GOT3 (cell line): ENCODE results near the gene CD300A.

ENCODE experiments used
- DNase-seq: peaks from one replicate; lab custom pipeline; 2025; ENCODE audit warnings: mixed read lengths; lab: John Stamatoyannopoulos, UW

Gene CD300A

DNA sequence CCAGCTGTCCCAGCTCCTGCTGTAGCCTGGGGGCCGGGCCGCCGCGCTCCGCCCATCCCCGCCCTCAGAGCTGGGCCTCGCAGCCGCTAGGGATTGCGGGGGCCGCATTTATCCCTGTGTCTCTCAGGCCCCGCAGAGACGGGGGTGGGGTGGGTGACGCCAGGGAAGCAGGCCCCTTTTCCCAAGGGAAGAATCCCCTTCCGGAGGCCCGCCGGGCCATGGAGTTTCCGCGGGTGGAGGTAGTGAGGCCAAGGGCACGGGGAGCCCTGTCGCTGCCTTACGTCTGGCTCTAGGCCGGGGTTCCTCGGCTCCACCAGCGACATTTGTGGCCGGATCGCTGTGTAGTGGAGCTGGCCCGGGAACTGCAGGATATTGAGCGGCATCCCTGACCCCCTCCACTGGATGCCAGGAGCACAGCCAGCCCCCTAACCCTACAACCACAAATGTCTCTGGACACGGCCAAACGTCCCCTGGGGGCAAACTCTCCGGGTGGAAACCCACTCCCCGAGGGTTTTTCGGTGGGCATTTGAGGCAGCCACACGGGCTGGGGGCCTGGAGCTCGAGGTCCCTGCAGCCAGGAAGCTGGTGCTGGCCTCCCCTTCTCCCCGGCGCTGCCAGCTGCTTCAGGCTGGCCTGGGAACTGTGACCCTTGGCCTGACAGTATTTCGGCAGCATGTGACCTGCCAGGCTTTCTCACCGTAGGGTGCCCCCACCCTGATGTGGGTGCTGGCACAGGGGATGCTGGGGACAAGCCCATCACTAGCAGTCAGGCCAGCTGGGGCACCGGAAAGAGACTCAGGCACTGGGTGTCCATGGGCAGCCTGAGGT is 12.0 kb upstream of the CD300A start:
- DNase-seq, result no peak

DNA sequence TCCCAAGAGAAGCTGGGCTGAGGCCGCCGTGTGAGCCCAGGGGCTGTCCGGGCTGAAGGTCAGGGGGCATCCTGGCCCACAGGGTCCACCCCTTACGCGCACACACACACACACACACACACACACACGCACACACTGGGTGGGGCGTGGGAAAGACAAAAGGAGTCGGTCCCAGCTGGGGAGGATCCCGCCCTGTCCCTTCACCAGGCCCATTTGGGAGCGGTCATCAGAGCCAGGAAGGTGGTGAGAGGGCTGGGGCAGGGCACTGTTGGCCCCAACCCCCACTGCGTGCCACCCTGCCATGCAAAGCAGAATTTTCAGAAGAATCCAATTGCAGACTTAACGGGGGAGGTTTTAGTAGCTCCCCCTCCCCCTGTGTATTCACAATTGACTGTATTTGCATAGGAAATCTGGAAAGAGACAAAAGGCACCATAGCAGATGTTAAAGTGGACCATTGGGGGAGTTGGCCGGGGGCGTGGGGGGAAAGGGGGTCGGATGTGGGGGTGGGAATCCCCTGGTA is 11.3 kb upstream of the CD300A start:
- DNase-seq, result no peak

DNA sequence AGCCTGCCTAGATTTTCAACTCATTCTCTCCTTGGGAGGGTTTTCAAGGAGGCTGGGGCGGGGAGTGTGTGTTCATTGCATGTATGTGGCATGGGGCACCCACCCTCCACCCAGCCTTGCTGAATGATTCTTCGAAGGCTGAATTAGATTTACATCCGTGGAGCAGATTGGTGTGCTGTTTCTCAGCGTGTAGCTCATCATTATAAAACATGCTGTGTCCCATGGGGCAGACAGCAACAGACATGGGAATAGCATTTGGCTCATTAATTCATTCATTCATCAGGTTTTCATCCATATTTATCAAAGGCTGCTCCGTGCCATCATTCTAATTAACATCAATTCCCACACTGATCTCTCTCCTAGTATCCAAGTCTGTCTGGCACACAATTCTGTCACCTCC is 10.6 kb upstream of the CD300A start:
- DNase-seq, result no peak

DNA sequence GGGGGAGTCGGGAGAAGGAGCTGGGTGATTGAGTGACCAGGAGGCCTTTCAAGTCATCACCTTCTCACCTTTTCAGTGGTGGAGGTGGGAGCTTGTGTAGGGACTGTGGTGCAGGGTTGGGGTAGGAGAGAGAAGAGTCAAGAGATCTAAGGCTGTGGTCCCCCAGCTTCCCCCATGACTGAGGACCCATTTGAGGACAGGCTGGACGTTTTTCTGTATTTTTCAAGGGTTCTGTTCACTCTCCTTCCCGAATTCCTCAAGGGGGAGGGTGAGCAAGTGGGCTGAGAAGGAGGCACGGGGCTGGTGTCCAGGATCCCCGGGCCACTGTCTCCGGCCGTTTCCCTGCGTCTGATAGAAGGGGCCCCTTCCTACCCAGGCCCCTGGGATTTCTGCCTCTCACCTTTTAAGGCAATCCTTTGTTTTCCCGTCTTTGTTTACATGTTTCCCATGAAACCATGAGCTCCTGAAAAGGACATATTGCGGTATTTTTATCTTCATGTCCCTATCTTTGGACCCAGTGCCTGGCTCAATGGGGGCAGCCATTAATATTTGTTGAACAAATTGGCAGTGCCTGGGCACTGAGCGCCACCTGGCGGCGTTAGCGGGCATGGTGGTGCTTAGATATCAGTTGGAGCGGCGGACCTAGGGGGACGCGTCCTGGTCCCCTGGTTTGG is 9.2 kb upstream of the CD300A start:
- DNase-seq, result no peak

DNA sequence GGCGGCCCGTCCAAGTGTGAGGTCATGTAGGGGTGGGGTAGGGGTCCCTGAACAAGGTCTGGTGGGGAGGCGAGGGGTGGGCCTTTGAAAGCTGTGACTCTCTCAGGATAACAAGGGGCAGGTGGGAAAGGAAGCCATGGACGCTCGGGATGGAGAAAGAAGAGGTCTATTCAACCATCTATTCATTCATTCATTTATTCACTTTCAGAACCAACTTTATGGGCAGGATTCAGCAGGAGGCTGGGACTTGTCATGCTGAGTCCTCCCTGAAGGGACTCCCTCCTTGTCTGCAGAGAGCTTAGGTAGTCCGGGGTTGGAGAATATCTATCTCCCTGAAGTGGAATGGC is 8.6 kb upstream of the CD300A start:
- DNase-seq, result no peak

DNA sequence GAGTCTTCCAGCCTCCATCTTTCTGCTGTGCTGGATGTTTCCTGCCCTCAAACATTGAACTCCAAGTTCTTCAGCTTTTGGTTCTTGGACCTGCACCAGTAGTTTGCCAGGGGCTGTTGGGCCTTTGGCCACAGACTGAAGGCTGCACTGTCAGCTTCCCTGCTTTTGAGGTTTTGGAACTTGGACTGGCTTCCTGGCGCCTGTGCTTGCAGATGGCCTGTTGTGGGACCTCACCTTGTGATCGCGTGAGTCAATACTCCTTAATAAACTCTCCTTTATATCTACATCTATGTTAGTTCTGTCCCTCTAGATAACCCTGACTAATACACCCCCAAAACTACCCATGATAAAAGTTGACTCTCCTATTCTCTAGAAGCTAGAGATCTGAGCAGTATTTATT is 7.6 kb upstream of the CD300A start:
- no peak for DNase-seq

DNA sequence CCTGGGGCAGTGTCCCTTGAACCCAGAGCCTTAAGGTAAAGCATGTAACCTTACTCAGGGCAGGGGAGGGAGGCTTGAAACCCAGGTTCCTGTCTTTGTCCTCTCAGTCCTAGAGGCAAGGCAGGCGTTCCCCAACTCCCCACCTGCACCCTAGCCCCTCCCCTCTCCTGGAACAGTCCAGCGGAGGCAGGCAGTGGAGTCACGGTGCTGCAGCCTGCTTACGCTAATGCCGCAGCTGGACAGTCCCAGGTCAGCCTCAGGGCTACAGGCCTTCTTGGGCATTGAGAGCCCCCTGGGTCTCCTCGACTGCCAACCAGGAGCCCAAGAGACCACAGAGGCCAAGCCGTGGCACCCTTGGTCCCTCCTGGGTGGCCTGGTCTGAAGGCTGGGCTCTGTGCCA is 6.8 kb upstream of the CD300A start:
- DNase-seq, result no peak

DNA sequence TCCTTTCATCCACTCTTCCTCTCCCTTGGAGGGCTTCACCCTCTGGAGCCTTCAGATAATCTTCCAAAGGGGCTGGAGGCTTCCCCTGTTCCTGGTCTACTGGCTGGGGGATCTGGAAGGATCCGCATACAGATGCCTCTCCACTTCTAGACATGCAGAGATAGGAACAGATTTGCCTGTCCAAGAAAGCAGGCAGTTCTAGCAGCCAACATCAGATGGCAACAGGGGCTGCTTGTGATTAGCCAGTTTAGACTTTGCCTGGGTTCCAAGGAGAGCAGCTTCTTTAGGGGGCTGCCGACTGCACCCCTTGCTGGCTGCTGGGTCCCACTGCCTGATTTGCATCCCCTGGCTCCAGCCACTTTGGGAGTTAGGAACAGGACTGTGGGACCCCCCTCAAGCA is 6.2 kb upstream of the CD300A start:
- DNase-seq, result no peak

DNA sequence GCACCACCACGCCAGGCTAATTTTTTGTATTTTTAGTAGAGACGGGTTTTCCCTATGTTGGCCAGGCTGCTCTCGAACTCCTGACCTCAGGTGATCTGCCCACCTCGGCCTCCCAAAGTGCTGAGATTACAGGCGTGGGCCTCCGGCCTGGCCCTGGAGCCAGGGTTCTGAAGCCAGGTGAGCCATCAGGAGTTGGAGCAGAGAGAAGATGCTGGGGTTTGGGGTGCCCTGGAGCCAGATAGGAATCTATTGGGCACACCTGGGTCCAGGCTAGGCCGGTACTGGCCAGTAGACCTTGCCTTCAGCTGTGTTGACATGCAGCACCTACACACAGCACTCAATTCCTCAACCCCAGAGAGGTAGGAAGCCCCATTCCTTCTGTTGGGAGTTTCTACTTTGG is 5.4 kb upstream of the CD300A start:
- DNase-seq, result no peak

DNA sequence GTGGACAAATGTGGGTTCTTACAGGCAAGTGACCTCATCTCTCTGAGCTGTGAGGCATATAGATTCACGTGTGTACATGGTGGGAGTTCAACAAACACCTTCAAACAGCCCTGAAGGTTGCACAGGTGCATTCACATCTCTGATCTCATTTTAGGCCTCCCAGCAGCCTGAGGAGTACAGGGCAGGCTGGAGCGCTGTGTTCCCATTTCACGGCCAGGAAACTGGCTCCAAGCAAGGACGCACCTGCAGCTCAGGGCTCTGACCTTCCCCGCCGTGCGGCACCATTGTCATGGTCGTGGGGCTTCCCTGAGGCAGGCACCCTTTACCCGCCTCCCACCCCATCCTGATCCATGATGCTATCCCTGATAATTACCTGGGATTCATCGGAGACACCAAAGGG is 4.8 kb upstream of the CD300A start:
- DNase-seq, result no peak

DNA sequence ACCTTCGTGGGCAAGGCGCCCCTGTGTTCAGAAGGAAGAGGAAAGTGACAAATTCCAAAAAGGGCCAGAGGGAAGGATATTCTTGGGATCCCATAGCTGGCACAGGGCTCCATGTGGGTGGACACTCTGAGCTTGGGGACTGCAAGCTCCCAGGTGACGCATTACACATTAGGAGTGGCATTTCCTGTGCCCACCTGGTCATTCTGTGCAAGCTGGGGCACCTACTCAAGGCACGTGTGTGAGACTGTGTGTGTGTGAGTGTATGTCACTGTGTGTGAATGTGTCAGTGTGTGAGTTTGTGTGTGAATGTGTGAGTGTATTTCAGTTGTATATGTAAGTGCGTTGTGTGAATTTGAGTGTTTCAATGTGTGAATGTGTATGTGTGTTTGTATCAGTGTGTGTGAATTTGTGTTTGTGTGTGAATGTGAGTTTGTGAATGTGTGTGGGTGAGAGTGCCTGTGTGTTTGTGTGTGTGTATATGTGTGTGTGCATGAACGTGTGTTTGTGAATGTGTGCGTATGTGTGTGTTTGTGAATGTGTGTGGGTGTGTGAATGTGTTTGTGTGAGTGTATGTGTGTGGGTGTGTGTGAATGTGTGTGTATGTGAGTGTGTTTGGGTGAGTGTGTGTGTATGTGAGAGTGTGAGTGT is 1.6 kb upstream of the CD300A start:
- no peak for DNase-seq

DNA sequence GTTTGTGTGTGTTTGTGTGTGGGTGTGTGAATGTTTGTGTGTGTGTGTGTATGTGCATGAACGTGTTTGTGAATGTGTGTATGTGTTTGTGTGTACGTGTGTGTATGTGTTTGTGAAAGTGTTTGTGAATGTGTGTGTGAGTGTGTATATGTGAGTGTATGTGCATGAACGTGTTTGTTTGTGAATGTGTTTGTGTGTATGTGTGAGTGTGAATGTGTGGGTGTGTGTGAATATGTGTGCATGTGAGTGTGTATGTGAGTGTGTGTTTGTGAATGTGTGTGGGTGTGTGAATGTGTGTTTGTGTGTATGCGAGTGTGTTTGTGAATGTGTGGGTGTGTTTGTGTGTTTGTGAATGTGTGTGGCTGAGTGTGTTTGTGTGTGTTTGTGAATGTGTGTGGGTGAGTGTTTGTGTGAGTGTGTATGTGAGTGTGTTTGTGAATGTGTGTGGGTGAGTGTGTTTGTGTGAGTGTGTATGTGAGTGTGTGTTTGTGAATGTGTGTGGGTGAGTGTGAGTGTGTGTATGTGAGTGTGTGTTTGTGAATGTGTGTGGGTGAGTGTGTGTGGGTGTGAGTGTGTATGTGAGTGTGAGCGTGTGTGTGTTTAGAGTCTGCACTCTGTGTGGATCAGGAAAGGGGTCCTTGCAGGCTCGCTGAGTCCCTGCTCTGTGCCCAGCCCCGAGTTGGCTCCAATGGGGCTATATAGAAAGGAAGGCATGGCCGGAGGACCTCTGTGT is 890 bp upstream of the CD300A start:
- DNase-seq, result no peak

DNA sequence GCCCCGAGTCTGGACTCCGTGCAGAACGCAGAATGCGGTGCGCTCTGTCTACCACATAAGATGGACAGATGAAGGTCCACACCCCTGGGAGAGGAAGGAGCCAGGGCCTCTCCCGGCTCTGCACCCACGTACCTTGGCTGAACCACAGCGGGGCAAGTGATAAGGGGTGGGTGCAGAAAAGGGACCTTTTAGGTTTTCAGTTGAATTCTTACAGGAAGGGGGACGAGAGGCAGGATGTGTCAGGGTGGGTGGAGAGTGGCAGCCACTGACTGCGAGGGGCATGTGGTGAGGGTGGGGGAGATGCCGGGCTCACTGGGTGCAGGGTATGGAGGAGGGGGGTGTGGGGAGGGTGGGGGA is 372 bp downstream of the CD300A start:
- DNase-seq, result no peak

DNA sequence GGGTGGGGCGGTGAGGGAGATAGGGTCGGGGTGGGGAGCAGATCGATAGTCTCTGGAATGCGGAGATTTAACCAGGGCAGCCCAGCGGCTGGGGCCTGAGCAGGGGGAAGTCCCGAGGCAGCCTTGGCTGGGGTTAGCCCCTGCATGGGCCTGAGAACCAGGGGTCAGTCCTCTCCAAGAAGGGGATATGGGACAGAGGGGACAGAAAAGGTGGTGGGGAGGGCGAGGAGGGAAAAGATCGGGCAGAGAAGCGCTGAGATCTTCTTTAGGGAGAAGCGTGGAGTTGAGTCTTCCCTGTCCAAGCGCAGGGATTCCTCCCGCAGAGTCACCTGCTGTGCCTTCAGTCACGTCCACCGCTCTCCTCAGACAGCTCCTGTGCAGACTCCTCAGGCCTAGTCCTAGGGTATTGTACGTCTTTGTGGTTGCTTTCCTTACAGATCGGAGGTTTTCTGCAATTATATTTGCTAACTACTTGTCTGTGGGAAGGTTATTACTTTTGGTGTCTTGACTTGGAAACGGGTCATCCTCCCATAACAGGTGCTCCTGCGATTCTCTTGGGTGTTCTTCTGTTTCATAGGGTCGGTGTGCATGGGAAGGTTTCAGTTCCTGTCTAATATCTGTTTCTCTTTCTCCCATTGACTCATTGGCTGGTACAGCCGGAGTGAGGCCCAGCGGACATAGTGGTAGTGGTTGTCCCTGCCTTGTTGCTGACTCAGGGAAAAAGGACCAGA is 952 bp downstream of the CD300A start:
- DNase-seq, result no peak

DNA sequence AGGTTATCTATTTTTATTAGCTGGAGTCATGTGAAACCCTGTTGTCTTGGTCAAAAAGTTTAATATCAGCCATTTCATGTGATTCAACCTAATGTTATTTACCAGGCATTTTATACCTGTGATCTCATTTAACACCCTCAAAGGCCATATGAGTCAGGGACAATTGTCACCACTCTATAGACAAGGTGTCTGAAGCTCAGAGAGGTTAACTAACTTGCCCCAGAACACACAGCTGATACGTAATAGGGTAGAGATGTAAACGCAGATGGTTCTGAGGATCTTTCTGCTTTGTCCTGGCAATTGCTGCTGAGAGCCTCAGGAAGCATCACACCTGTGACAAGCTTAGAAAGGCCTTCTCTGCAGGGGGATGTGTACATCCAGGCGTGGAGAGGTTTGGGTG is 4.9 kb downstream of the CD300A start:
- DNase-seq, result no peak

DNA sequence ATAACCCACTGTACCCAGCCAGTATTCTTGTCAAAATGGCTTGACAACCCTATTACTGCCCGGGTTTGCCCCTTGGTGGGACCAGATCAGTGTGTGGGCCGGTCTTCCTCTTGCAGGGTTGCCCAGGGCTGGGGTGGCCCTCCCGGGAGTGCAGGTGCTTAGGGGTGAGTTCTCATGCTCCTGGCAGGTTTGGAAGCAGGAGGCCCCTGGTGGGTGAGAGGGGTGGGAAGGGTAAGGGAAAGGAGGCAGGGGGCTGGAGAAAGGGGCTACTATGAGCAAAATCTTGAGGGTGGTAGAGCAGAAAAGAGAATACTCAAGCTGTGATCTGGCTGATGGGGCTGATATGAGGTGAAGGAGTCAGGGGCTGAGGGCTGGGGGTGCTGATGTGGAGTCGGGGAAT is 6.5 kb downstream of the CD300A start:
- DNase-seq, result no peak

DNA sequence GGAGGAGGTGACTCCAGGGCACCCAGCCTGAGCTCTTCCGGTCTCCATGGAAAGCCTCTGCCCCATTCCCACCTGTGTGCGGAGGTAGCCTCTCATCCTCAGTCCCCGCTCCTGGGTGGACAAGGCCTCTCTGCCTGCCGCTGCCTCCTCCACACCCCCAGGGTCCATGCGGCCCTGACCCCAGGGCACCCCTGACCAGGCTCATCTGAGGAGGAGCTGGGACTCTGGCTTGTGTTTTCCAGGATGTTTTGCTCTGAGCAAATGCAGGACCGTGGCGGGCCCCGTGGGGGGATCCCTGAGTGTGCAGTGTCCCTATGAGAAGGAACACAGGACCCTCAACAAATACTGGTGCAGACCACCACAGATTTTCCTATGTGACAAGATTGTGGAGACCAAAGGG is 6.9 kb downstream of the CD300A start:
- no peak for DNase-seq

DNA sequence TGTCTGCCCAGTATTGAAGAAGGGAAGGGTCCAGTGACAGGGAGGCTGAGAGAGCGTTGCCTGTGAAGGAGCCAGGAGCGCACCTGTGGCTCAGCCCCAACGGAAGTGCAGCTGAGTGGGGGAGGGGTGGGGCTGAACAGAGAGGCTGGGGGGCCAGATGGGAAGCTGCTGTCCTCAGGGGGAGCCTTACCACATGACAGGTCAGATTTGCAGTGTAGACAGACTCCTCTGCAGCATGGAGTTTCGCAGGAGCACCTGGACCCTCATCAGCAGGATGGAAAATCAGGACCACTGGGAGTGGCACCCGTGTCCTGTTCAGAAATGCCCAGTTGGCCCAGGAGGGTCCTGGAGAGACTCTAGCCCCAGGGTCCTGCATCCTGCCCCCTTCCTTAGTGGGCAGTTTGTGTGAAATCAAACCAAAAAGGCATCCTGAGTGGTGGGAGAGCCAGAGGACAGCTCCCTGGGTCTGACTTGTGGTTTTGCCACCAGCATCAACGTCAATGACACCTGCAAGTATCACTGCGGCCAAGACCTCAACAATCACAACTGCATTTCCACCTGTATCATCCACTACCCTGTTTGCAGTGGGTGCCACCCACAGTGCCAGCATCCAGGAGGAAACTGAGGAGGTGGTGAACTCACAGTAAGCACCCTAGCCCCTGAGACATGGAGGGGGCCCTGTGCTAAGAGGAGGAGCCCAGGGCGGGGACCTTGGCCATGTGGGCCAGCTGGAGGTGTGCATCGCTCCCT is 7.8 kb downstream of the CD300A start:
- DNase-seq, result no peak

DNA sequence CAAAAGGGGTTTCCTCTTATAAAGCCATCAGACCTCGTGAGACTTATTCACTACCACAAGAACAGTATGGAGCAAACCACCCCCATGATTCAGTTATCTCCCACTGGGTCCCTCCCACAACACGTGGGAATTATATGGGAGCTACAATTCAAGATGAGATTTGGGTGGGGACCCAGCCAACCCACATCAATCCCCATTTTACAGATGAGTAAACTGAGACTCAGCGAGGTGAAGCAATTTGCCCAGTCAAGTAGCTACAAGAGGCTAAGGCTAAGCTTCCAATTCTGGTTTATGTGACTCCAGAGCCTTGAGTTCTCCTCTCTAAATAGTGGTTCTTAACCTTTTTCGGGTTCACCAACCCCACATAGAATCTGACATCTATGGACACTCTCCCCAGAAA is 8.8 kb downstream of the CD300A start:
- DNase-seq, result no peak

DNA sequence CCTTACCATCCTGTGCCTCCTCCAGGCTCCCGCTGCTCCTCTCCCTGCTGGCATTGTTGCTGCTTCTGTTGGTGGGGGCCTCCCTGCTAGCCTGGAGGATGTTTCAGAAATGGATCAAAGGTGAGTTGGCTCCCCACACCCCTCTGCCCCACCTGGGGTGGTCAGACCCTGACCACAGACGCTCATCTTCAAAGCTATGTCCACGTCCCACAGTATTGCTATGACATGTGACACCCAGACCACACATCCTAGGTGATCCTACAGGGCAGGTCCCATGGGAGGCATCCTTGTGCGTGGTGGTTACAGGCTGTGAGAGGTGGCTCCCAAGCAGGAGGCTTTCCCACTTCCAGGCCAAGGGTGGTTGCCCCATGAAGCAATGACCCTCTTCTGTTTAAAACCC is 11.0 kb downstream of the CD300A start:
- DNase-seq, result no peak

DNA sequence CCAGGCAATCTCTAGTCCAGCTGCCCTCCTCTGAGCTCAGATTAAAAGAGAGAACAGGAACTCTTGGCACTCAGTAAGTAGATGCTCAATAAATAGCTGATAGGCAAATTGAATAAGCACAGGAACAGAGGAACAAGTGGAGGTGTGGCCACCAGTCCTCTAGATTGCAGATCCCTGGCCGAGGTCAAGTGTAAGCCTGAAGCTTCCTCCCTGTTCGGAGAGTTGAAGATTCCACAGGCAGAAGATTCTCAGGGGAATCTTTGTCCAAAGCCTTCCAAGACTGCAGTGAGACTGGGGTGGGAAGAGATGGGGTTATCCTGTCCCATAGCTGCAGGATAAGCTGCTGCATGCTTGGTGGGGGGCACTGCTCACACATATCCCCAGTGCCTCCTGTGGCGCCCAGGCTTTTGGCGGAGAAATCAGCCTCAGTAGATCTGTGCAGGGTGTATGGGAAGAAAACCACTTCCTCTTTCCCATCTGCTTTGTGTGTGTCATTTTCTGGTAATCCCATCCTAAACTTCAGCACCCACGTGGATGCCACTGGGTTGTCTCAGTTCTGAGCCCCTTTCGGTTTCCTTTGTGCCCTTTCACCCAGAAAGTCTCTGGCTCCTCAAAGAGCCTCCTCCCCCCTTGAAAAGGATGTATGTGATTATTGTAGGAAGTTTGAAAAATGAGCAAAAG is 12.1 kb downstream of the CD300A start:
- DNase-seq, result no peak
